ENCODE data around the gene MIER2. TPM values are rescaled to one million over a fixed set of nuclear protein-coding genes. Genes with fewer than 3 reads are reported as not detected.

MIER2 gene
- polyA plus RNA-seq, 3 donors, result 3.6 to 21.9 (median 6.9) TPM

DNA sequence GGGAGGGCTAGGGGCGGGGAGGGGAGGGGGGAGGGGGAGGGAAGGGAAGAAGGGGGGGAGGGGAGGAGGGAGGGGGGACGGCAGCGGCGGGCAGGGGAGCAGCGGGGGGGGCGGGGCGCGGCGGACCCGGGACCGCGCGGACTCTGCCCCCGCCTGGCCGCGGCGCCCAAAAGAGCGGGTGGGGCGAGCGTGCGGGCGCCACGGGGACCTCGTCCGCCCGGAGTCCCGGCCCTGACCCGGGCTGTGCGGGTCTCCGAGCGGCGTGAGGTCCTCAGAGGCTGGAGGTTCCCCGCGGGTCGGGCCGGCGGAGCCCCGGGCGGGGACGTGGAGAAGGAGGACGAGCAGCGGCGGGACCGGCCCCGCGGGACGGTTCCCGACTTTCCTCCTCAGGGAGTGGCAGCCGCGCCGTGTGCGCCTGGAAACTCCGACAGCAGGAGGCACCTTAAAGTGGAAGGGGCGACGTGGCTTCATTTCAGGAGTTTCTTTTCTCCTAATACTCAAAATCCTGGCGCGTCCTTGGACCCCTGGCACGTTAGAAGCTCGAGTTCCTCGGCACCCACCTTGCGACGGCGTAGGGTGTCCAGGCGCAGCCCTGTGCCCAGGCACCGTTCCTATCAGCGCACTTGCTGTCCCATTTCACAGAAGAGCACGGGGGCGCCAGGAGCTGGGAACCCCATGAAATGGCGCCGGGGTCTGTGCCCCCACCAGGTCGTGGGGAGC lies 52.9 kb downstream of the MIER2 start:
- Mint-ChIP-seq H3K27ac (no peak overlapping the region), H3K4me1 (peaks cover 16% of the 10 kb centered on the region), H3K27me3 (ENCODE audit: low read depth in 3 of 3) (peaks cover 48 to 65% (median 63%) of the 10 kb centered on the region in 3 donors), H3K4me3 (peak overlapping the region in 1 of 2 donors; percentile 46), H3K36me3 (no peaks in the 10 kb centered on the region), H3K9me3 (peaks cover 0 to 13% (median 5%) of the 10 kb centered on the region in 7 donors)
- Histone ChIP-seq H3K9me3 (replicated peaks in 1 of 2; ENCODE audit: control insufficient read depth in 1 of 2, insufficient read depth in 1 of 2, low read length in 2 of 2) (peaks cover 8 to 14% of the 10 kb centered on the region in 2 donors), H3K4me2 (replicated peaks; ENCODE audit: extremely low read depth, low read length, poor library complexity, severe bottlenecking) (no peak overlapping the region), H4K20me1 (ENCODE audit: insufficient read depth, low read length) (no peaks in the 10 kb centered on the region), H3K4me3 (replicated peaks in 1 of 3; ENCODE audit: low read depth in 2 of 3, low read length in 3 of 3) (no peak overlapping the region), H3K79me2 (ENCODE audit: insufficient read depth, low read length) (no peaks in the 10 kb centered on the region), H3K27ac (ENCODE audit: low read depth in 1 of 2, low read length in 2 of 2) (no peak overlapping the region), H3K27me3 (ENCODE audit: control insufficient read depth in 2 of 2, insufficient read depth in 2 of 2, low read length in 2 of 2) (peaks cover 20 to 59% of the 10 kb centered on the region in 2 donors), H2AFZ (ENCODE audit: insufficient read depth, low read depth, low read length, poor library complexity, severe bottlenecking) (no peak overlapping the region), H3K4me1 (ENCODE audit: control insufficient read depth in 1 of 2, insufficient read depth in 2 of 2, low read length in 2 of 2) (peaks cover 16 to 20% of the 10 kb centered on the region in 2 donors), H3K36me3 (replicated peaks in 1 of 2; ENCODE audit: control insufficient read depth in 1 of 2, insufficient read depth in 2 of 2, low read length in 2 of 2) (no peaks in the 10 kb centered on the region), H3K9ac (ENCODE audit: insufficient read depth, low read length, poor library complexity, severe bottlenecking) (no peak overlapping the region)
- intact Hi-C loops (cut with micrococcal nuclease), result no loop called here
- TF ChIP-seq, protein P1, sequence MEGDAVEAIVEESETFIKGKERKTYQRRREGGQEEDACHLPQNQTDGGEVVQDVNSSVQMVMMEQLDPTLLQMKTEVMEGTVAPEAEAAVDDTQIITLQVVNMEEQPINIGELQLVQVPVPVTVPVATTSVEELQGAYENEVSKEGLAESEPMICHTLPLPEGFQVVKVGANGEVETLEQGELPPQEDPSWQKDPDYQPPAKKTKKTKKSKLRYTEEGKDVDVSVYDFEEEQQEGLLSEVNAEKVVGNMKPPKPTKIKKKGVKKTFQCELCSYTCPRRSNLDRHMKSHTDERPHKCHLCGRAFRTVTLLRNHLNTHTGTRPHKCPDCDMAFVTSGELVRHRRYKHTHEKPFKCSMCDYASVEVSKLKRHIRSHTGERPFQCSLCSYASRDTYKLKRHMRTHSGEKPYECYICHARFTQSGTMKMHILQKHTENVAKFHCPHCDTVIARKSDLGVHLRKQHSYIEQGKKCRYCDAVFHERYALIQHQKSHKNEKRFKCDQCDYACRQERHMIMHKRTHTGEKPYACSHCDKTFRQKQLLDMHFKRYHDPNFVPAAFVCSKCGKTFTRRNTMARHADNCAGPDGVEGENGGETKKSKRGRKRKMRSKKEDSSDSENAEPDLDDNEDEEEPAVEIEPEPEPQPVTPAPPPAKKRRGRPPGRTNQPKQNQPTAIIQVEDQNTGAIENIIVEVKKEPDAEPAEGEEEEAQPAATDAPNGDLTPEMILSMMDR (IDR thresholded peaks at IDR 0.05), result no peak
- WGBS (ENCODE audit: insufficient coverage), result 42% methylated on average over 58 of the region's 71 CpGs
- no peak for DNase-seq

DNA sequence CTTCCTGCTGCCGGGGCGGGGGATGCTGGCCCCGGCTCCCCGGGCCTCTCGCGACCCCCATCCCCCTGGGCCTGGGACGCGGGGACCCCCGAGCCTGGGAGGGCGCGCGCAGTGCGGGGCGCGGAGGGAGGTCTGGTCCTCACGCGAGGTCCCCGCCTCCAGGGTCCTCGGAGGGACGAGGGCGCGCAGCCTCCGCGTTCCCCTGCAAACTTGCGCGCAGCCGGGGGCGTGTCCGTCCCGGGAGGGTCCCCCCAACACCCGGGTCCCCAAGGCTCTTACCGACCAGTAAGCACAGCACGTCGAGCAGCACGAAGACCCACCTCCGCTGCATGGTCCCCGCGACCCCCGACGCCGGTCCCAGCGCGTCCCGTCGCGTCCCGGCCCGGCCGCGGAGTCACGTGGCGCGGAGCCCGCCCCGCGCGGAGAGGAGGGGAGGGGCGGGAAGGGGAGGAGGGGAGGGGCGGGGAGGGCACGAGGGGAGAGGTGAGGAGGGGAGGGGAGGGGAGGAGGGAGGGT lies 53.5 kb downstream of the MIER2 start, which contains the start of gene PLPP2:
Gene PLPP2 (minus strand): TSS at position 398 of the 516 bp plus-strand sequence. CDS start 67 bp downstream, at position 331.
- H3K4me3 ChIP-seq (replicated peaks in 1 of 3; ENCODE audit: low read depth in 2 of 3, low read length in 3 of 3), result no peak within 1 kb of the TSS
- H3K4me1 ChIP-seq (ENCODE audit: control insufficient read depth in 1 of 2, insufficient read depth in 2 of 2, low read length in 2 of 2), result peaks cover 9 to 13% of the 10 kb centered on the region in 2 donors
- H3K79me2 ChIP-seq (ENCODE audit: insufficient read depth, low read length), result no peaks in the 10 kb centered on the region
- Mint-ChIP-seq H3K36me3 (no peaks in the 10 kb centered on the region), H3K9me3 (peaks cover 0 to 13% (median 5%) of the 10 kb centered on the region in 7 donors), H3K4me1 (peaks cover 9% of the 10 kb centered on the region), H3K4me3 (peak within 1 kb of the TSS in 1 of 2 donors; percentile 72), H3K27me3 (ENCODE audit: low read depth in 3 of 3) (peaks cover 48 to 67% (median 63%) of the 10 kb centered on the region in 3 donors), H3K27ac (no peak within 1 kb of the TSS)
- H4K20me1 ChIP-seq (ENCODE audit: insufficient read depth, low read length), result no peaks in the 10 kb centered on the region
- H3K36me3 ChIP-seq (replicated peaks in 1 of 2; ENCODE audit: control insufficient read depth in 1 of 2, insufficient read depth in 2 of 2, low read length in 2 of 2), result no peaks in the 10 kb centered on the region
- DNase-seq, result no peak
- TF ChIP-seq, protein P1 (IDR thresholded peaks at IDR 0.05), result no peak
- peaks cover 8 to 14% of the 10 kb centered on the region in 2 donors for H3K9me3 ChIP-seq (replicated peaks in 1 of 2; ENCODE audit: control insufficient read depth in 1 of 2, insufficient read depth in 1 of 2, low read length in 2 of 2)
- H3K27me3 ChIP-seq (ENCODE audit: control insufficient read depth in 2 of 2, insufficient read depth in 2 of 2, low read length in 2 of 2), result peaks cover 20 to 59% of the 10 kb centered on the region in 2 donors
- intact Hi-C loops (cut with micrococcal nuclease), result no loop called here
- no peak within 1 kb of the TSS for H3K4me2 ChIP-seq (replicated peaks; ENCODE audit: extremely low read depth, low read length, poor library complexity, severe bottlenecking)
- no peak within 1 kb of the TSS for H3K27ac ChIP-seq (ENCODE audit: low read depth in 1 of 2, low read length in 2 of 2)
- no peak within 1 kb of the TSS for H2AFZ ChIP-seq (ENCODE audit: insufficient read depth, low read depth, low read length, poor library complexity, severe bottlenecking)
- 3% methylated on average over 32 of the region's 60 CpGs for WGBS (ENCODE audit: insufficient coverage)
- H3K9ac ChIP-seq (ENCODE audit: insufficient read depth, low read length, poor library complexity, severe bottlenecking), result no peak within 1 kb of the TSS

Measured in CD14-positive monocyte (primary cell).